Fibroblast of lung (primary cell): ENCODE data around the gene NEFH.

ENCODE experiments used
- EZH2 ChIP-seq: IDR thresholded peaks from 2 replicates; pipeline ENCODE4 v1.5.1; 2012; ENCODE audit warnings: low read length, control low read depth, mild to moderate bottlenecking; ENCODE audit errors: missing control alignments
- TF ChIP-seq, protein P1 (sequence below), 2 donors: IDR thresholded peaks in 1 of 2; conservative IDR thresholded peaks in 1 of 2; 1 replicate in 1 of 2; 2 replicates in 1 of 2; pipeline ENCODE4 v1.5.1; 2011 to 2012; ENCODE audit warnings: low read length in 2 of 2, control low read depth in 1 of 2, inconsistent platforms in 1 of 2, low read depth in 1 of 2, mild to moderate bottlenecking in 1 of 2

DNA sequence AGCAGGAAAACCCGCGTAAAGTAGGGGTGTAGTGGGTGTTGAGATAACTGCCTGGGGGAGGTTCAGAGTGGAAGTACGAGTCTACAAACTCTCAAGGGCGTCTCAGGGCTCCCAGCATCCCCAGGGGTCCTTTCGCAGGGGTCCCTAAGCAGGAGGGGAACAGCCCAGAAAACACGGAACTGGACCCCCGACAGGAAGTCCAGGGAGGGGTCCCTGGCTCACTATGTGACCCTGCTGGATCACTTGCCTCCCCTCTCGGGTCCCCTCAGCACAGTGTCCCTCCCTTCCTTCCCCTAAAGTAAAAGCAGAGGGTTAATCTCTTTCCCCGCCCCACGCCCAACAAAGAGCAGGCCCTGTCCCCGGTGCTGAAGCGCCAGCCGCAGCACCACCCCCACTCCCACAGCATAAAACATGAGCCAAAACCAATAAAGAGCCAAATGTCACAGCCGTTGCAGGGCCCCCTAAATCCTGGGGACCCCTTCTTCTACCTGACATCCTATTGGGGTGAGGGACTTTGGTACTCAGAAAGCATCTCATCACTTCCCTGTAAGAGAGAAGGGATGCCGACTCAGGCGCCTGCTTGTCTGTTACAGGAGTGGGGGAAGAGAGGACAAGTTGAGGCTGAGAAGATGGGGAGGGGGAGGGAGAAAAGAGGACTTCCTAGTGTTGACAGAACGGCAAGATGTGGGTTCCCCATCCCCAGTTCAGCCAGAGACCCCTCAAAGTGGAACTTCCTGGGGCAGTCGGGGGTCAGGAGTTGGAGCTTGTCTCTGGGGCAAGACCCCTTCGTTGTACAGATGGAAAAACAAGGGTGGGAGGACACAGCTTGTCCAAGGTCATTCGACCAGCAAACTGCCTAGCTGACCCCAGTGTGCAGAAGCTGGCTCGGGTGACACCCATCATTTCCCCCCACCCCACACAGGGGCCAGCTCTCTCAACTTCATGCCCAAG is 1.4 kb upstream of the NEFH start:
- TF ChIP-seq, protein P1, sequence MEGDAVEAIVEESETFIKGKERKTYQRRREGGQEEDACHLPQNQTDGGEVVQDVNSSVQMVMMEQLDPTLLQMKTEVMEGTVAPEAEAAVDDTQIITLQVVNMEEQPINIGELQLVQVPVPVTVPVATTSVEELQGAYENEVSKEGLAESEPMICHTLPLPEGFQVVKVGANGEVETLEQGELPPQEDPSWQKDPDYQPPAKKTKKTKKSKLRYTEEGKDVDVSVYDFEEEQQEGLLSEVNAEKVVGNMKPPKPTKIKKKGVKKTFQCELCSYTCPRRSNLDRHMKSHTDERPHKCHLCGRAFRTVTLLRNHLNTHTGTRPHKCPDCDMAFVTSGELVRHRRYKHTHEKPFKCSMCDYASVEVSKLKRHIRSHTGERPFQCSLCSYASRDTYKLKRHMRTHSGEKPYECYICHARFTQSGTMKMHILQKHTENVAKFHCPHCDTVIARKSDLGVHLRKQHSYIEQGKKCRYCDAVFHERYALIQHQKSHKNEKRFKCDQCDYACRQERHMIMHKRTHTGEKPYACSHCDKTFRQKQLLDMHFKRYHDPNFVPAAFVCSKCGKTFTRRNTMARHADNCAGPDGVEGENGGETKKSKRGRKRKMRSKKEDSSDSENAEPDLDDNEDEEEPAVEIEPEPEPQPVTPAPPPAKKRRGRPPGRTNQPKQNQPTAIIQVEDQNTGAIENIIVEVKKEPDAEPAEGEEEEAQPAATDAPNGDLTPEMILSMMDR (conservative IDR thresholded peaks at IDR 0.05 in 1 of 2, IDR thresholded peaks at IDR 0.05 in 1 of 2; ENCODE audit: low read depth in 1 of 2, low read length in 2 of 2), result no peak
- no peak for TF ChIP-seq EZH2
